MM.1S (cell line): ENCODE data around the gene TTLL6.

Experiments
- CTCF ChIP-seq: fragments of 300-600 bp; sonication (generic); IDR thresholded peaks from 2 replicates; pipeline ENCODE4 v1.5.1; 2016; ENCODE audit warnings: antibody characterized with exemption, low read length, mixed read lengths
- EZH2 ChIP-seq: fragments of 300-600 bp; sonication (generic); optimal IDR thresholded peaks from 2 replicates; pipeline ENCODE3; 2017; ENCODE audit warnings: low read depth, mild to moderate bottlenecking, antibody characterized with exemption, low read length, mixed read lengths
- EZH2phosphoT487 ChIP-seq: fragments of 300-600 bp; sonication (generic); IDR thresholded peaks from 2 replicates; pipeline ENCODE4 v1.6.1; 2018; ENCODE audit warnings: antibody characterized with exemption, low read length

- no peak for TF ChIP-seq CTCF
- no peak for TF ChIP-seq EZH2
- no peak for TF ChIP-seq EZH2phosphoT487
Measured at GRCh38 chr17:48756830-48757251, 60.2 kb downstream of the TTLL6 start.
